GM21528 (cell line): ENCODE data around the gene ACOT13.
A peak's percentile ranks its signal among the peaks of the same experiment; 100 is the strongest.
"Not testable (repeated sequence)": the region's sequence is repeated elsewhere in the genome, so short reads cannot be mapped to it uniquely, and the experiment has no call there.

Experiments
- ATAC-seq: cut with Tn5 transposase; IDR thresholded peaks from one replicate; pipeline ENCODE4 v1.9.1; 2021; ENCODE audit warnings: mild to moderate bottlenecking, moderate library complexity; ENCODE audit not compliant: unreplicated experiment, low FRiP score

Gene ACOT13

DNA sequence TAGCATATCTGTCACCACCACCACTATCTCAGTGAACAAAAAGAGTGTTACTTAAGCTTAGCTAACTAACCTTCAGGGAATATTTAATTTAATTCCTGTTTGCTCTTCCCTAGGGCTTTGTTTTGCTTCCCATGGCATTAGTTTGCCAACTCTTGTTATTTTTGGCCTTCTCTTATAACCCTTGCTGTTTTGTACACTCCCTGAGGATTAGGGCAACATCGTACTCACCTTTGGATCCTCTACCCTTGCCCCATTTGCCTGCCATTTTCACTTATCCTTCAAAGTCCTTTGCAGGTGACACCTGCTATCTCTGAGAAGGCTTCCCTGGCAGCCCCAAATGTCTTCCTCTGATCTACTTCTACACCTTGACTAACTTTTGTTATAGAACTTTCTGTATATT is 23.7 kb downstream of the ACOT13 start:
- ATAC-seq = no peak

DNA sequence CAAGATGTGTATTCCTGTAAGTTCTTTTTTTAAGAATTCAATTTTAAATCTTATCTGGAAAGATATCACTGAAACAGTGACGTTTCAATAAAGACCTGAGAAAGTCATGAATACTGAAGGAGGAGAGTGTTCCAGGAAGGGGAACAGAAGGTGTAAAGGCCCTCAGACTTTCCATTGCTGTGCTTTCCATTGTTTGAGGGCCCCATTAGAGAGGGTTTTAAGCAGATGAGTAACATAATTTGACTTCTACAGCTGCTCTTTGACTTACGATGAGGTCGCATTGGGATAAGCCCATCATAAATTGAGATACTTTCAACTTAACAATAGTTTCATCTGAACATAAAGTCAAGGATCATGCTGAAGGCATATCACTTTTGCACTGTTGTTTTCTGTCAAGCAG is 24.7 kb downstream of the ACOT13 start:
- no peak for ATAC-seq

DNA sequence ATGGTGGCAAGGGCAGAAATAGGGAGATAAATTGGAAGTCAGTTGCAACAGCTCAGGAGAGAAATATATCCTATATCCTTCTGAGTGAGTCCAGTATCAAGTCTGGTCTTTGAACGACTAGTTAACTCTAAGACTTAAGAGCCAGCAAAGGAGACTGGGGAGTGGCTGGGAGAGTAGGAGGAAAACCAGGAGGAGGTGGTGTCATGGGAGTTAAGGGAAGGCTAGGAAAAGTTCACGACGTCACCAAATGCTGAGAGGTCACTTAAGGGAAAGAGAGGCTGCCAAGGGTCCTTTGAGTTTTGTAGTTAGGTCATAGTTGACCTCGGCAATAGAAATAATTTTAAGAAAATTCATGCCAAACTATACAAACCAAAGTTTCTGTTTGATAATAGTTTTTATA is 25.1 kb downstream of the ACOT13 start:
- ATAC-seq = no peak

DNA sequence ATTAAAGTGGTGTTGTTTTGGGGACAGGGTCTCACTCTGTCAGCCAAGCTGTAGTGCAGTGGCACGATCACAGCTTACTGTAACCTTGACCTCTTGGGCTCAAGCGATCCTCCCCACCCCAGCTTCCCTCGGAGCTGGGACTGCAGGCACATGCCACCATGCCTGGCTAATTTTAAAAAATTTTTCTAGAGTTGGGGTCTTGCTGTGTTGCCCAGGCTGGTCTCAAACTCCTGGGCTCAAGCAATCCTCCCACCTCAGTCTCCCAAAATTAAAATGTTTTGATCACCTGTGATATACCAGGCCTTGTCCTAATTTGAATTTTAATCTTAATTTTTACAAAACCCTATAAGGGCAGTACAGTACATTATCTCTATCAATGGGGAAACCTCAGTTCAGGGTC is 25.5 kb downstream of the ACOT13 start:
- ATAC-seq = no peak

DNA sequence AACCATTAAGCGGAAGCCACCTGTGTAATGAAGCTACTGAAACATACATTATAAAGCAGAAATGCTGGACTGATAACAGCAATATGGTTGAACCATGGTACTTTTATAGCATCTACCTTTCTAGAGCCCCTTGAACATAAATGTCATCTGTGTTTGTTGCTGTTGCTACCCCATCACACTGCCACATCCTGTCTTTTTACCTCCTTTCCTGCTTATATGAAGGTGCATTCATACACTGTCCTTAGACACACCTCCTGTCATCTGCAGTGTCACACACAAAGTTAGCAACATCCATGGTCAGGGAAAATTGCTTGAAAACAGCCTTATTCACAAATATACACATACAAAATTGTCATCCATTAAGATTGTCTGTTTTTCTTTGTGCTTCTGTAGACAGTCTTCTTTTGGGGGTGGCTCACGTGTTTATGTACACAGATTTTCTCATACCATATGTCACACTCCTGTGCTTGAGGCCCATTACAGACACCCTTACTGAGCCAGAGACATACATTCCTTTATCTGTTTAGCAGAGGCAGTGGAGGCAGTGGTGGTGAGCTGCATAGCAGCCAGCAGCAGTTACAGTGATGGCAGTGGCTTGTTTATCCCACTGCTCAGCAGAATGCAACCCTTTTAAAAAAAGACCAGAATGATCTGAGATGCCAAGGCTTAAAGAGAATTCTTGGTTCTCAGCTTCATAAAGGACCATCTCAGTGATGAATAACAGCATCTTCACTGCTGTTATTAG is 26.1 kb downstream of the ACOT13 start:
- ATAC-seq = no peak

DNA sequence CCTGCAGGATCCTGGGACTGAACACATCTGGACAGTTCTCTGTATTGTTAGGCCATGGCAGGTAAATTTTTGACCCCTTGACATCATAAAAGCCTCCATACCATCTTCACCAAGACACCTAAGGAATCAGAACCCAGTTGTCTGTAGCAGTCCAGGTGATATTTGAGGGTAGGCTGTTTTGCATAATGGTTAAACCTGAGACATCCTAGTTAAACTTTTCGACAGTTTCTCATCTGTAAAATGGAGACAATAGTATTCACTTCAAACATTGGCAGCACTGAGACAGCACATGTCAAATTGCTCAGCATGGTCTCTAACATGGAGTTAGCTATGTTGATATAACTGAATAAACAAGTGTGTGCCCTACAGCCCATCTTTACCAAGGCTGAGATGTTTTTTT is 27.3 kb downstream of the ACOT13 start:
- peak; percentile 58 for ATAC-seq

DNA sequence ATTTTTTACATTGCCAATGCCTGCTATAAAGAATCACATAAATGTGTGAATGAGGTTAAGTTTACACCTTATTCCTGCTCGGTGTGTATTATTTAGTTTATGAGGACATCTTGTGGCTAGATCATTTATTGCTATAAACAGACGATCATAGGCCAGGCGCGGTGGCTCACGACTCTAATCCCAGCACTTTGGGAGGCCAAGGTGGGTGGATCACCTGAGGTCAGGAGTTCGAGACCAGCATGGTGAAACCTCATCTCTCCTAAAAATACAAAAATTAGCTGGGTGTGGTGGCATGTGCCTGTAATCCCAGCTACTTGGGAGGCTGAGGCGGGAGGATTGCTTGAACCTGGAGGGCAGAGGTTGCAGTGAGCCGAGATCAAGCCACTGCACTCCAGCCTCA is 28.8 kb downstream of the ACOT13 start:
- ATAC-seq = not testable (repeated sequence)

DNA sequence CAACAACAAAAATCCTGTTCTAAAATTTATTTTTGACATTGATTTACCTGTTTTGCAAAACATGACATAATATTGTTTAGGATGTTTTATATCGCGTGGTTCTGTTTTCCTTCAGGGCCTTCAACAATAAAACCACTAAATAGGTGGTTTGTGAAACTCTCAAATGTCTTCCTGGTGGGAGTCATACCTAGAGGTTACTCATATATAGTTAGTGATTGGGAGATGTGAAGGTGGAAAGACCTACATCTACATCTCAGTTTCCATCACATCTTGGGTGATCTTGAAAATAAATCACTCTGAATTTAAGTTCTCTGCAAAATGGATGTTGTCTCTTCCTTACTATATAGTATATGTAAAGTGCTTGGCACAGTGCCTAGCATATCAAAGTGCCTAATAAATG is 29.2 kb downstream of the ACOT13 start:
- no peak for ATAC-seq

DNA sequence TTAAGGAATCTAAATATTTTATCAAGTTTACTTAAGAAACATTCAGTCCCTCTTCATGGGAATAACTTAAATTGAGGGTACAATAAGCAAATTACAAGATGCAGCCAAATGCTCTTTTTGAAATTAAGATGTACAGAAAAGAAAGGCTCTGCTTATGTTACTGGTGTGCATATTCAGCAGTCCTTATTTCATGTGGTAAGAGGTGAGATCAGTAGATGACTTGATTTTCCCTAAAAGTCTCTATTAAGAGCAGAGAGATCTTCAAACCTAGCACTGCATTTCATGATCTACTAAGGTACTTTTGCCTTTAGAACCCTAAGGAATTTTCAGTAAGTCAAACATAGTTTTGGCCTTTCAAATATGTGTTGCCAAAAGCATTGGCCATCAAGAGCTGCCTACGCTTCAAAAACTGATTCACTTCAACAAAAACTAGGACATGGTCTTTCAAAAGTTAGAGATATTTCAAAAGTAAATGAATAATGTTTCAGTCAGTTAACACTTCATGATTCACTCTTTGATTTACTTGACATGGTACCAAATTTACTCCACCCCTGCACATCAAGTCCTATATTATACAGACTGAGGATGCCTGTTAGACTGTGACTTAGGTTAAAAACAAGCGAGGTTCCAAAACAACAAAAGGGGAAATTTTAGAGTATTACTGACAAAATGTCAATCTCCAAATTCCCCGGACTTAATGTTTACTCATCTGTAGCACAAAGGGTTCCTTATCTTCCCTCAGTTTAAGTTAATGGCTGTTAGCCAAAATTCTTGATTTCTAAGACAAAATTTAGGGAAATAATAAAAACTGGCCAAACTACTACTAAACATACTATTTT is 32.9 kb downstream of the ACOT13 start:
- ATAC-seq = no peak

DNA sequence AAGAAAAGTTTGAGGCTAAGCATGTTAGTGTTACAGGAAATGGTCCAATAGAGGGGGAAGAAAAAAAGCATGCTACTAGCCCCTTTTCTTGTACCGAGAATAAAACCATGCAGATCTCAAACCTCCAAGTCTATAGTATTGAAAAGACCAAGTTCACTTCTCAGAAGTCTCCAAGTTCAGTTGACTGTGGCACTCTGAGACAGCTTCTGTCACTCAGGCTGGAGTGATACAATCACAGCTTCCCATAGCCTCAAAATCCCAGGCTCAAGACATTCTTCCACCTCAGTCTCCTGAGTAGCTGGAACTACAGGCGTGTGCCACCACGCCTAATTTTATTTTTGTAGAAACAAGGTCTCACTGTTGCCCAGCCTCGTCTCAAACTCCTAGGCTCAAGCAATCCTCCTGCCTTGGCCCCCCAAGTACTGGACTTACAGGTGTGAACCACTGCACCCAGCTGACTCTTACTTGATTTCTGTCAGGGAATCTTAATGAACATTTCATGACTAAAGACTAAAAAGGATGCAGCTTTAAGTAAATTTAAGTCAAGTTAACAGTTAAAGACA is 35.9 kb downstream of the ACOT13 start:
- ATAC-seq = no peak

DNA sequence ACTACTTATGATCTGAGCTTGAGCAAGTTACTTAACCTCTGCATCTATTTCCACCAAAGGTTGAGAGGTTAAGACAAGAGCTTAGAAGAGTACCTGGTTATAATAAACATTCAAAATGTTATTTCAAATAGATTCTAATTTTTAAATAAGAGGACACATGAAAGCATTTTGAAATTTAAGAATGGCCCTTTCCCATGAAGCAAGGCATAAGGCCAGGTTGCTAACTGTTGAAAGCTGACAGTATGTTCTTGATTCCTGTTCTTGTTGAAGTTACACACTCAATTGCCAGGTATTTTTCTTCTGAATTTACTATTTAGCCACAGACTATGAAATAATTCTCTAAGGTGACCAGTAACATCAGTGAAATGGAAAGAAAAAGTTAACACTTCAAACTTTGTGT is 37.6 kb downstream of the ACOT13 start:
- ATAC-seq = no peak

DNA sequence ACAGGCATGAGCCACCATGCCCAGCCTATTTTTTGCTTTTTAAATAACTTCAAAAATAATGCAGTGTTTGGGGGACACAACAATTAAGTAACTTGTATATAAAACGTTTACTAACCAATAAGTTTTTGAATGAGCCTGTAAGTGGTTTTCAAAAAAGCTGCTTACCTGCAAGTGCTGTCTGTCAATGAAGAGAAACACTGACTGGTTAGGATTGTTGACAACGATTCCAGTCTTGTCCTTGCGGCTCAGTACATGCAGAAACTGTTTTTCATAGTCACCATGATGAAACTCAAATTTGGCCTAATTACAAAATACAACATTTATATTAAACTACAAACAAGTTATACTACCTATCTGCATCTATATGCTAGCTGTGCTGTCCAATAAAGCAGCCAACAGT is 41.7 kb downstream of the ACOT13 start:
- ATAC-seq = no peak

DNA sequence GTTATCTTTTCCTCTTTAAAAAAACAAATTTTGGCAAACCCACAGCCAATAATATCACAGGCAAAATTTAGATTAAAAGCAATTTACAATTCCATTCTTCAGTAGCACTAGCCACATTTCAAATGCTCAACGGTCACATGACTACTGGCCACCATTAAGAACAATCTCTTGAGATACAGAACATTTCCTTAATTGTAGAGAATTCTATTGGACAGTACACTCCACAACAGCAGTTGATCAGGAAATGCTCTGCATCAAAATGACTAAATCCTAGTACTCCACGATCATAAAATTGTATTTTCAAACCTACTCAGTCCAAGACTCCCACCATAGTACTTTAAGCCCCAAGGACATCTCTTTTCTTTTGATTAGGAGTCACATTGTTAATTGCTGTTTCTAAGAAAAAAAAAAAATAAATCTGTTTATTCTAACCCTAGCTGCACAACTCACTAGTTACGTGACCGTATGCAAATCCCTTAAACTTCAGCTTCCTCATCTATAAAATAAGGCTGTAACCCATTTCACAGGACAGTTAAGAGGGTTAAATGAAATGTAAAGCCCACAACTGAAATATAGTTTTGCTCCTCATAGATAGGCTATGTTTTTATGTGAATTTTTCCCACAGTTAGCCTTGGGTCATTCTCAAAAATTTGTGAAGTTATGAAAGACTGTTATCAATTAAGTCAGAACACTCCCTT is 42.3 kb downstream of the ACOT13 start:
- no peak for ATAC-seq

DNA sequence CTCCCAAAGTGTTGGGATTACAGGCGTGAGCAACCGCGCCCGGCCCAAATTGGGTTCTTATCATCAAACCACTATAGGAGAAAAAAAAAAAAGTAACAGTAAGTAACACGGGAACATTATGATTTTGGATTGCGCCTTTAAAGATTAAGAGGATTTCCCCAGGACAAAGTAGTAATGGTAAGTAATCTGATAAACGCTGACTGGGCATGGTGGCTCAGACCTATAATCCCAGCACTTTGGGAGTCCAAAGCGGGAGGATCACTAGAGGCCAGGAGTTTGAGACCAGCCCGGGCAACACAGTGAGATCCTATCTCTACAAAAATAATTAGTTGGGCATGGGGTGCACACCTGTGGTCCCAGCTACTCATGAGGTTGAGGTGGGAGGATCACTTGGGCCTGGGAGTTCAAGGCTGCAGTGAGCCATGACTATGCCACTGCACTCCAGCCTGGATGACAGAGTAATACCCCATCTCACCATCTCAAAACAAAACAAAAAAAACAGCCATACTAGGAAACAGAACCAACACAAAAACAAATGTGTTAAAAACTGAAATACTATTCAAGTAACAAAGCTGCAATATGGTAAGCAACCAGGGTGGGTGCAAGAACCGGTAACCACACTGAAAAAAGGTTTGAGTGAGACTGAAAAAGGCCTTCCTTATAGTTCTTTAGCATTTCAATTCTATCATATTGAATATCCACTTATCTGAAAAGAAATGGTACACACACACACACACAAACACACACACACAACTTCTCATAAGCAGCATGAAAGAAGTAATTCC is 43.8 kb downstream of the ACOT13 start:
- ATAC-seq = no peak

DNA sequence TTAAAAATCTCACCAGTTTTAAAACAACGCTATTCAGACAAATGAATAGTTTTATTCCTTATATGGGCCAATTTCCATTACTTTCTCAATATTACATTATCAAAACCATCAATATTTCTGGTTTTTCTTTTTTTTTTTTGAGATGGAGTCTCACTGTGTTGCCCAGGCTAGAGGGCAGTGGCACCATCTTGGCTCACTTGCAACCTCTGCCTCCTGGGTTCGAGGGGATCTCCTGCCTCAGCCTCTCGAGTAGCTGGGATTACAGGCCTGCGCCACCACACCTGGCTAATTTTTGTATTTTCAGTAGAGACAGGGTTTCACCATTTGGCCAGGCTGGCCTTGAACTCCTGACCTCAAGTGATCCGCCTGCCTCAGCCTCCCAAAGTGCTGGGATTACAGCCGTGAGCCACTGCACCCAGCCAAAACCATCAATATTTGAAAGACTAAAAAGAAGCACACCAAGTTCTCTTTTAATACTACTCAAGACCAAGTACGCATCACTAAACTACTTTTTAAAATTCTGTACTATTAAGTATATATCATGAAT is 49.8 kb downstream of the ACOT13 start:
- ATAC-seq = not testable (repeated sequence)

DNA sequence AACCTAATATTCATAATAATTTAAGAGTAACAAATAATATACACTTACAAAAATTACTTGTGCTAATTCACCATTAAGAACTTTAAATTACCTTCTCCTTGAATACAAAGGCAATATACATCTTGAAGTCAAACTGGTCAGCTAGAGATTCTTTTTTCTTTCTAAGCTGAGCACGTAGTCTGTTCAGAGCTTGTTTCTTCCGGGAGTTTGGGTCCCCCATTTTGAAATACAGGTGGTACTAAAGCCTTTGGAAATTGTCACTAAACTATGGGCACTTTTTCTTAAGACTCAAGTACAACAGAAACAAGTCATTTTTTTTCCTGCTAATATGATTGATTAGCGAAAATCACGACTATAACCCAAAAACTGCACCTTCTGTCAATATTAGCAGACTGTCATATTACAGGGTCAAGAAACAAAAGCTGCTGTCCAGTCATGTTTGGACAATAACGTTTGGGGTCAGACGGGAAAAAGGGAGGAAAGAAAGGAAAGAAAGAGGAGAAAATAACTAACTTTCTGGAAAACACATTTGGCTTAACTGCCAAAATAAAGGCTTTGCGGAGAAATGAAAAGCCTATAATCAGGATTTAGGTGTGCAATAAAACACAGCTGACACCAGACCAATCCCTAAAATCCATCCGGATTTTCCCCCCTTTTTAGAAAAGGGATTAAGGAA is 51.7 kb downstream of the ACOT13 start:
- no peak for ATAC-seq

DNA sequence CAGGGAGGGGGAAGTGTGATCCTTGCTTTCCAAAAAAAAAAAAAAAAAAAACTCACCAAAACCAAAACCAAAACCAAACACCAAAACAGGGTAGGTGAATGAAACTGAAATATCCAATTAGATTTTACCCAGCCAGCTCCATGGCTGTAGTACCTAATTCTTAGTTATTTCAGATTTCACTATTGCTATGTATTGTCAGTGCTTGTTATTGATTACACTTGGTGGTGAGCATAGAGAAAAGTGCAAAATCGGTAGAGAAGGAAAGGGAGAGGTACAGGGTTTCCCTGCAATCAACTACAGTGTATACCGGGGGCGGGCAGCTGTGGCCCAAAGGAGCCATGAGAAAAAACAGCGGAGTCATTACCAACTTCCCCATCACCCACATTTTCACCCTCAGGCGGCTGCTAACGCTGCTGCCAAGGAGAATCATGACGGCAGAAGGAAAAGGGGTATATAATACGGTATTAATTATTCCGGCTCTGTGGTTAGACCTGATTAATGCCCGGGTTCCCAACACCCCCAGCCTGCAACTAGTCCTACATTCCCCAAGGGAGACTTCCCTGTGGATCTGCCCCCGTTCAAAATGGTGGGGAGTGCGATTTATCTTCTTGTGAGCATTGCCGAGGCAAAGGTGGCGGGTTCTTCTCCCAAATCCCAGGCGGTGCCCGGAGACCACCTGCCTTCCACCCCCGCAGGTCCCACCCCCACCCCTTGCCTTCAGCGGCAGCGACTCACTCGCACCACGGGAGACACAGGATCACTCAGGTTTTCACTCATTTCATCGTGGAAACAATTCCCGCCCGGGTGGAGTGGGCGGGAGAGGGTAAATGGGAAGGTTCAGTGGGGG is 52.5 kb downstream of the ACOT13 start, which contains the start of gene C6orf62:
Gene C6orf62 (minus strand): TSS at position 30 of the 847 bp plus-strand sequence. CDS start 486 bp downstream, outside the sequence.
- no peak for ATAC-seq

DNA sequence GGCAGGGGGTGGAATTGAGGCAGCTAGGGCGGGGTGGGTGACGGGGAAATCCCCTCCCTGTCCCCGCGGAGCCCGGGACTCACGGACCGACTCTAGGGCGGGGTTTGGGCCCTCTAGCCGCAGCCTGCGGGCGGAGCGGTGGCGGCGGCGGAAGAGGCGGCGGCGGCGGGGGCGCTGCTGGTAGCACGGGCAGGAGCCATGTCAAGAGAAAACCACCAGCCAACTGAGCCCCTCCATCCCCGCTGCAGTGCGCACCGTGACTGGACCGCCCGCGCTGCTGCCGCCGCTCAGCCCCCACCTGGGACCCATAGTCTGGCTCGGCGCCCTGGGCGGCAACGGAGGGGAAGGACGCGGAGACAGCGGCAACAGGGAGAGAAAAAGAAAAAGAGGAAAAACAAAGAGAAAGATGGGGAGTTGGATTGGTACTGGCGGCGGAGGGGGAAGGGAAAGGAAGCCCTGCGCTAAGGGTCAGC is 53.3 kb downstream of the ACOT13 start:
- no peak for ATAC-seq
